ENCODE data around the gene SHC1.

Gene SHC1

DNA sequence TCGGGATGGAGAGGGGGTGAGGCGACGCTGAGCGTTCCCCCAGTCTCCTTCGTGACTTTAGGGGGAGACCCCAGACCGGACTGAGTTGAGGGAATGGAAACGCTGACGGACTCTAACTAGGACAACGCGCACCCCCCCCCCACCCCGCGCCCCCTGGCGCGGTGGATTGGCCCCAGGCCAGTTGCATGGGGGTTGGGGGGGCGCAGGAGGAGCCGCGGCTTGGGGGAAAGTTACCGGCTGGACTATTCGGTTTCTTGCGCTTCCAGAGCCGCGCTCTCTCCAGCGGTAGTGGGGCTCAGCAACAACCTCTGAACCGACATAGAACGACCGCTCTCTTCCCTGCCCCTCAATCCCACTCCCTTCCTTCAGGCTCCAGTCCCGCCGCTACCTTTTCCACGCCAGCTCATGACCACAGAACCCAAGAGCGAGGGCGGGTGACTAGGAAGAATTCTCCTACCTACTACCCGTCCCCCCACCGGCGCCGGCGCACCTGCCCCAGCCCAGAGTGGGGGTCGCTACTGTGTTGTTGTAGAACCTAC, 32.7 kb upstream of the SHC1 start:
- Histone ChIP-seq H3K9me3 (ENCODE audit: control insufficient read depth, insufficient read depth, low read depth, low read length) (no peaks in the 10 kb centered on the region), H3K4me1 (ENCODE audit: control insufficient read depth, insufficient read depth, low read length) (peaks cover 13% of the 10 kb centered on the region), H3K36me3 (ENCODE audit: control insufficient read depth in 2 of 2, insufficient read depth in 1 of 2, low read length in 2 of 2) (no peaks in the 10 kb centered on the region), H3K4me3 (ENCODE audit: low read depth, low read length) (peak overlapping the region; percentile 50), H3K27ac (ENCODE audit: extremely low read depth, low read depth, low read length) (peak overlapping the region; percentile 87; the same call in 1 of the 2 replicates)
- POLR2A ChIA-PET = interaction anchor here (0.6 to 2.1 kb wide), 7 partner anchors 8 to 82 kb away, joined by 3 to 9 read pairs (median 7); partner anchors contain the start of genes FLAD1 and PYGO2
- CTCF ChIA-PET = interaction anchor here (1.1 to 2.1 kb wide), 3 partner anchors 8 to 47 kb away, joined by 3 to 11 read pairs (median 5); partner anchors contain the start of gene ADAM15
- TF ChIP-seq ZBTB7A (tag by site-specific recombination; IDR thresholded peaks at IDR 0.05; ENCODE audit: low read depth) = no peak
- no peak for TF ChIP-seq ZNF335 (tag by site-specific recombination; conservative IDR thresholded peaks at IDR 0.05)
- TF ChIP-seq ZNF791 (tag by site-specific recombination; IDR thresholded peaks at IDR 0.05) = no peak
- no peak for TF ChIP-seq YY1 (tag by site-specific recombination; IDR thresholded peaks at IDR 0.05)
- TF ChIP-seq PRDM10 (tag by site-specific recombination; IDR thresholded peaks at IDR 0.05) = peak; percentile 73
- TF ChIP-seq KLF16 (tag by site-specific recombination; IDR thresholded peaks at IDR 0.05) = no peak
- peak; percentile 41; the same call in 1 of the 2 replicates for TF ChIP-seq ZNF341 (tag by site-specific recombination; IDR thresholded peaks at IDR 0.05; ENCODE audit: low read depth)
- 0 out of 2 replicates have a peak, but pooled peaks have one; percentile 1 for TF ChIP-seq REST (tag by site-specific recombination; IDR thresholded peaks at IDR 0.05)
- no peak for TF ChIP-seq ZNF19 (tag by site-specific recombination; IDR thresholded peaks at IDR 0.05; ENCODE audit: low read depth)
- TF ChIP-seq ZNF830 (tag by site-specific recombination; IDR thresholded peaks at IDR 0.05; ENCODE audit: low read depth) = no peak
- TF ChIP-seq ZNF184 (tag by site-specific recombination; IDR thresholded peaks at IDR 0.05) = no peak
- TF ChIP-seq ZBTB21 (tag by site-specific recombination; IDR thresholded peaks at IDR 0.05) = no peak
- TF ChIP-seq, protein P1, sequence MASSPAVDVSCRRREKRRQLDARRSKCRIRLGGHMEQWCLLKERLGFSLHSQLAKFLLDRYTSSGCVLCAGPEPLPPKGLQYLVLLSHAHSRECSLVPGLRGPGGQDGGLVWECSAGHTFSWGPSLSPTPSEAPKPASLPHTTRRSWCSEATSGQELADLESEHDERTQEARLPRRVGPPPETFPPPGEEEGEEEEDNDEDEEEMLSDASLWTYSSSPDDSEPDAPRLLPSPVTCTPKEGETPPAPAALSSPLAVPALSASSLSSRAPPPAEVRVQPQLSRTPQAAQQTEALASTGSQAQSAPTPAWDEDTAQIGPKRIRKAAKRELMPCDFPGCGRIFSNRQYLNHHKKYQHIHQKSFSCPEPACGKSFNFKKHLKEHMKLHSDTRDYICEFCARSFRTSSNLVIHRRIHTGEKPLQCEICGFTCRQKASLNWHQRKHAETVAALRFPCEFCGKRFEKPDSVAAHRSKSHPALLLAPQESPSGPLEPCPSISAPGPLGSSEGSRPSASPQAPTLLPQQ (tag by site-specific recombination; IDR thresholded peaks at IDR 0.05) = 0 out of 2 replicates have a peak, but pooled peaks have one; percentile 32
- TF ChIP-seq ZNF214 (tag by site-specific recombination; IDR thresholded peaks at IDR 0.05; ENCODE audit: borderline replicate concordance) = no peak
- TF ChIP-seq, protein P2, sequence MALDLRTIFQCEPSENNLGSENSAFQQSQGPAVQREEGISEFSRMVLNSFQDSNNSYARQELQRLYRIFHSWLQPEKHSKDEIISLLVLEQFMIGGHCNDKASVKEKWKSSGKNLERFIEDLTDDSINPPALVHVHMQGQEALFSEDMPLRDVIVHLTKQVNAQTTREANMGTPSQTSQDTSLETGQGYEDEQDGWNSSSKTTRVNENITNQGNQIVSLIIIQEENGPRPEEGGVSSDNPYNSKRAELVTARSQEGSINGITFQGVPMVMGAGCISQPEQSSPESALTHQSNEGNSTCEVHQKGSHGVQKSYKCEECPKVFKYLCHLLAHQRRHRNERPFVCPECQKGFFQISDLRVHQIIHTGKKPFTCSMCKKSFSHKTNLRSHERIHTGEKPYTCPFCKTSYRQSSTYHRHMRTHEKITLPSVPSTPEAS (tag by site-specific recombination; IDR thresholded peaks at IDR 0.05) = no peak
- TF ChIP-seq ZNF596 (tag by site-specific recombination; IDR thresholded peaks at IDR 0.05) = 0 out of 2 replicates have a peak, but pooled peaks have one; percentile 17
- 0 out of 2 replicates have a peak, but pooled peaks have one; percentile 13 for TF ChIP-seq ZNF366 (tag by site-specific recombination; conservative IDR thresholded peaks at IDR 0.05)
- TF ChIP-seq, protein P3, sequence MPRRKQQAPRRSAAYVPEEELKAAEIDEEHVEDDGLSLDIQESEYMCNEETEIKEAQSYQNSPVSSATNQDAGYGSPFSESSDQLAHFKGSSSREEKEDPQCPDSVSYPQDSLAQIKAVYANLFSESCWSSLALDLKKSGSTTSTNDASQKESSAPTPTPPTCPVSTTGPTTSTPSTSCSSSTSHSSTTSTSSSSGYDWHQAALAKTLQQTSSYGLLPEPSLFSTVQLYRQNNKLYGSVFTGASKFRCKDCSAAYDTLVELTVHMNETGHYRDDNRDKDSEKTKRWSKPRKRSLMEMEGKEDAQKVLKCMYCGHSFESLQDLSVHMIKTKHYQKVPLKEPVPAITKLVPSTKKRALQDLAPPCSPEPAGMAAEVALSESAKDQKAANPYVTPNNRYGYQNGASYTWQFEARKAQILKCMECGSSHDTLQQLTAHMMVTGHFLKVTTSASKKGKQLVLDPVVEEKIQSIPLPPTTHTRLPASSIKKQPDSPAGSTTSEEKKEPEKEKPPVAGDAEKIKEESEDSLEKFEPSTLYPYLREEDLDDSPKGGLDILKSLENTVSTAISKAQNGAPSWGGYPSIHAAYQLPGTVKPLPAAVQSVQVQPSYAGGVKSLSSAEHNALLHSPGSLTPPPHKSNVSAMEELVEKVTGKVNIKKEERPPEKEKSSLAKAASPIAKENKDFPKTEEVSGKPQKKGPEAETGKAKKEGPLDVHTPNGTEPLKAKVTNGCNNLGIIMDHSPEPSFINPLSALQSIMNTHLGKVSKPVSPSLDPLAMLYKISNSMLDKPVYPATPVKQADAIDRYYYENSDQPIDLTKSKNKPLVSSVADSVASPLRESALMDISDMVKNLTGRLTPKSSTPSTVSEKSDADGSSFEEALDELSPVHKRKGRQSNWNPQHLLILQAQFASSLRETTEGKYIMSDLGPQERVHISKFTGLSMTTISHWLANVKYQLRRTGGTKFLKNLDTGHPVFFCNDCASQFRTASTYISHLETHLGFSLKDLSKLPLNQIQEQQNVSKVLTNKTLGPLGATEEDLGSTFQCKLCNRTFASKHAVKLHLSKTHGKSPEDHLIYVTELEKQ (tag by site-specific recombination; IDR thresholded peaks at IDR 0.05; ENCODE audit: borderline replicate concordance) = no peak
- TF ChIP-seq ZNF157 (tag by site-specific recombination; IDR thresholded peaks at IDR 0.05) = no peak
- TF ChIP-seq ZNF146 (tag by site-specific recombination; IDR thresholded peaks at IDR 0.05) = no peak
- no peak for TF ChIP-seq ZNF140 (tag by site-specific recombination; IDR thresholded peaks at IDR 0.05)
- peak; percentile 41; the same call in 1 of the 2 replicates for TF ChIP-seq KLF10 (tag by site-specific recombination; IDR thresholded peaks at IDR 0.05)
- TF ChIP-seq ZNF138 (tag by site-specific recombination; IDR thresholded peaks at IDR 0.05; ENCODE audit: borderline replicate concordance) = no peak
- no peak for TF ChIP-seq ZFP3 (tag by site-specific recombination; IDR thresholded peaks at IDR 0.05; ENCODE audit: low read depth)

Data from HEK293 (cell line).